Fibroblast of lung (primary cell): ENCODE results near the gene NRCAM. TPM values are rescaled to one million over a fixed set of nuclear protein-coding genes. Genes with fewer than 3 reads are reported as not detected.

Experiments
- DNase-seq, 2 donors: peaks; one replicate each; pipeline versions ENCODE4 v3.0.0 to v3.0.0-alpha.2; 2010; ENCODE audit warnings: low read depth in 2 of 2
- H2AFZ ChIP-seq: 2 replicates; pipeline ENCODE4 v1.5.1; 2012; ENCODE audit warnings: low read length, control low read depth, inconsistent platforms
- H3K27ac ChIP-seq: 2 replicates; pipeline ENCODE4 v1.5.1; 2011; ENCODE audit warnings: low read length, control low read depth; ENCODE audit not compliant: insufficient read depth
- H3K27me3 ChIP-seq: 2 replicates; pipeline ENCODE4 v1.5.1; 2011; ENCODE audit warnings: mild to moderate bottlenecking, low read length; ENCODE audit not compliant: control insufficient read depth, insufficient read depth
- H3K36me3 ChIP-seq: 2 replicates; pipeline ENCODE4 v1.5.1; 2011; ENCODE audit warnings: low read length; ENCODE audit not compliant: control insufficient read depth, insufficient read depth
- H3K4me1 ChIP-seq: 2 replicates; pipeline ENCODE4 v1.5.1; 2011; ENCODE audit warnings: low read length; ENCODE audit not compliant: control insufficient read depth, insufficient read depth; ENCODE audit errors: extremely low read depth
- H3K4me2 ChIP-seq: 2 replicates; pipeline ENCODE4 v1.5.1; 2011; ENCODE audit warnings: low read length, control low read depth; ENCODE audit not compliant: insufficient read depth; ENCODE audit errors: extremely low read depth
- H3K4me3 ChIP-seq, 4 experiments: fragments of 200-600 bp in 1 of 4; sonication (generic) in 1 of 4; replicated peaks in 1 of 4; 2 replicates each; pipeline ENCODE4 v1.5.1; 2011 to 2016; ENCODE audit warnings: low read length in 4 of 4, low read depth in 3 of 4, mild to moderate bottlenecking in 3 of 4, control low read depth in 2 of 4, inconsistent platforms in 1 of 4, mixed read lengths in 1 of 4; ENCODE audit not compliant: insufficient read depth in 1 of 4; ENCODE audit errors: control extremely low read depth in 1 of 4
- H3K79me2 ChIP-seq: 2 replicates; pipeline ENCODE4 v1.5.1; 2012; ENCODE audit warnings: mild to moderate bottlenecking, low read length, inconsistent platforms; ENCODE audit not compliant: control insufficient read depth, insufficient read depth
- H3K9ac ChIP-seq: 2 replicates; pipeline ENCODE4 v1.5.1; 2011; ENCODE audit warnings: mild to moderate bottlenecking, low read length, control low read depth; ENCODE audit not compliant: insufficient read depth
- H3K9me3 ChIP-seq: 2 replicates; pipeline ENCODE4 v1.5.1; 2012; ENCODE audit warnings: low read depth, low read length; ENCODE audit not compliant: control insufficient read depth, insufficient read depth
- H4K20me1 ChIP-seq: 2 replicates; pipeline ENCODE4 v1.5.1; 2011; ENCODE audit warnings: low read length; ENCODE audit not compliant: control insufficient read depth, insufficient read depth; ENCODE audit errors: extremely low read depth
- EZH2 ChIP-seq: IDR thresholded peaks from 2 replicates; pipeline ENCODE4 v1.5.1; 2012; ENCODE audit warnings: low read length, control low read depth, mild to moderate bottlenecking; ENCODE audit errors: missing control alignments
- polyA plus RNA-seq, 2 donors: library from polyadenylated mRNA; depleted of rRNA in 1 of 2; stranded (reverse) in 1 of 2; unstranded in 1 of 2; fragments of >200 nt; gene quantifications; 2 replicates each; pipeline ENCODE4 v1.2.1, GENCODE V29; 2011 to 2012; ENCODE audit warnings: missing spikeins in 1 of 2
- total RNA-seq: library from RNA; depleted of rRNA; stranded (reverse); fragments of >200 nt; gene quantifications from 2 replicates; pipeline ENCODE4 v1.2.1, GENCODE V29; 2014
- TF ChIP-seq, protein P1 (sequence below), 2 donors: IDR thresholded peaks in 1 of 2; conservative IDR thresholded peaks in 1 of 2; 1 replicate in 1 of 2; 2 replicates in 1 of 2; pipeline ENCODE4 v1.5.1; 2011 to 2012; ENCODE audit warnings: low read length in 2 of 2, control low read depth in 1 of 2, inconsistent platforms in 1 of 2, low read depth in 1 of 2, mild to moderate bottlenecking in 1 of 2

The NRCAM gene
- total and polyA plus RNA-seq, 2 donors (not counting 1 experiment from before 2014, with no cell fraction given) = 2.1 to 2.2 TPM

DNA sequence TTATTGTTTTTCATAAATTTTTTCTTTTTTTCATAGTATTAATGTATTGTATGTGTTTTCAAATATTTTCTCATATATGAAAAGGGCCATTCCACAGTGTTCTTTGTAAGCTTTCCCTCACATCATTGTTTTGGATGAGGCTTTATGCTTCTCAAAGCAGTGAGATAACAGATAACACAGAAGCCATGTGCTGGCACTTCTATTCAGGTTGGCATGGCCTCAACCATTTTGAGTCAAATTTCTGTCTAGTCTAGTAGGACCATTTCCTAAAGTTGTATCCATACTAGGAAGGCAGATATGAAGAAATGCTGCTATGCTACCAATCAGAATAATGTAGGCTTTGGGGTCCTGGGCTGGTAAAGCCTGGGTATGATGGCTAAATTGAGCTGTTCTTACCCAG, 190.2 kb downstream of the NRCAM start:
- no peak overlapping the region for H2AFZ ChIP-seq
- no peak overlapping the region for H3K4me2 ChIP-seq
- no peaks in the 10 kb centered on the region for H3K4me1 ChIP-seq
- H3K79me2 ChIP-seq = no peaks in the 10 kb centered on the region
- H3K4me3 ChIP-seq = no peak overlapping the region
- no peaks in the 10 kb centered on the region for H4K20me1 ChIP-seq
- DNase-seq = no peak
- H3K36me3 ChIP-seq = no peaks in the 10 kb centered on the region
- no peaks in the 10 kb centered on the region for H3K9me3 ChIP-seq
- no peak overlapping the region for H3K27ac ChIP-seq
- H3K27me3 ChIP-seq = peaks cover 2% of the 10 kb centered on the region
- TF ChIP-seq, protein P1, sequence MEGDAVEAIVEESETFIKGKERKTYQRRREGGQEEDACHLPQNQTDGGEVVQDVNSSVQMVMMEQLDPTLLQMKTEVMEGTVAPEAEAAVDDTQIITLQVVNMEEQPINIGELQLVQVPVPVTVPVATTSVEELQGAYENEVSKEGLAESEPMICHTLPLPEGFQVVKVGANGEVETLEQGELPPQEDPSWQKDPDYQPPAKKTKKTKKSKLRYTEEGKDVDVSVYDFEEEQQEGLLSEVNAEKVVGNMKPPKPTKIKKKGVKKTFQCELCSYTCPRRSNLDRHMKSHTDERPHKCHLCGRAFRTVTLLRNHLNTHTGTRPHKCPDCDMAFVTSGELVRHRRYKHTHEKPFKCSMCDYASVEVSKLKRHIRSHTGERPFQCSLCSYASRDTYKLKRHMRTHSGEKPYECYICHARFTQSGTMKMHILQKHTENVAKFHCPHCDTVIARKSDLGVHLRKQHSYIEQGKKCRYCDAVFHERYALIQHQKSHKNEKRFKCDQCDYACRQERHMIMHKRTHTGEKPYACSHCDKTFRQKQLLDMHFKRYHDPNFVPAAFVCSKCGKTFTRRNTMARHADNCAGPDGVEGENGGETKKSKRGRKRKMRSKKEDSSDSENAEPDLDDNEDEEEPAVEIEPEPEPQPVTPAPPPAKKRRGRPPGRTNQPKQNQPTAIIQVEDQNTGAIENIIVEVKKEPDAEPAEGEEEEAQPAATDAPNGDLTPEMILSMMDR (conservative IDR thresholded peaks at IDR 0.05 in 1 of 2, IDR thresholded peaks at IDR 0.05 in 1 of 2; ENCODE audit: low read depth in 1 of 2, low read length in 2 of 2) = no peak
- TF ChIP-seq EZH2 = no peak
- H3K9ac ChIP-seq = no peak overlapping the region

DNA sequence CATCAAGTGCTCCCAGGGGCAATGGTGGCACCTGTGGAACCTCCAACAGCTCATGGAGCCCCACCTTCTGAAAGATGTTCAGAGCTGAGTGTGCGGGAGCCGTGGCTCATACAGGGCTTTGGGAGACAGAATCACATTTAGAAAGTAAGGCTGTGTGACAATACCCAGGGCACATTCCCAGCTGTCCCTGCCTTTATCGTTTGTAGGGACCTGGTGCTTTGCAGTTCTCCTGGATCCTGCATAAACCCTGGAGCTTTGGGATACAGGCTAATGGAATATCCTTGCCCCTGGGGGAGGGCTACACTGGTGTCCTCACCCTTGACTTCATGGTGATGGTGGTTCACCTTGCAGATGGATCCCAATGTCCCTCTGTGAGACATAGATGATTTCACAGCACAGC, 191.2 kb downstream of the NRCAM start:
- Histone ChIP-seq H4K20me1 (no peaks in the 10 kb centered on the region), H3K27ac (no peak overlapping the region), H2AFZ (no peak overlapping the region), H3K27me3 (peaks cover 2% of the 10 kb centered on the region), H3K4me2 (no peak overlapping the region), H3K9ac (no peak overlapping the region), H3K4me1 (no peaks in the 10 kb centered on the region), H3K79me2 (no peaks in the 10 kb centered on the region), H3K36me3 (no peaks in the 10 kb centered on the region), H3K4me3 (no peak overlapping the region), H3K9me3 (no peaks in the 10 kb centered on the region)
- no peak for DNase-seq
- TF ChIP-seq, protein P1 (conservative IDR thresholded peaks at IDR 0.05 in 1 of 2, IDR thresholded peaks at IDR 0.05 in 1 of 2; ENCODE audit: low read depth in 1 of 2, low read length in 2 of 2) = no peak
- TF ChIP-seq EZH2 = no peak

DNA sequence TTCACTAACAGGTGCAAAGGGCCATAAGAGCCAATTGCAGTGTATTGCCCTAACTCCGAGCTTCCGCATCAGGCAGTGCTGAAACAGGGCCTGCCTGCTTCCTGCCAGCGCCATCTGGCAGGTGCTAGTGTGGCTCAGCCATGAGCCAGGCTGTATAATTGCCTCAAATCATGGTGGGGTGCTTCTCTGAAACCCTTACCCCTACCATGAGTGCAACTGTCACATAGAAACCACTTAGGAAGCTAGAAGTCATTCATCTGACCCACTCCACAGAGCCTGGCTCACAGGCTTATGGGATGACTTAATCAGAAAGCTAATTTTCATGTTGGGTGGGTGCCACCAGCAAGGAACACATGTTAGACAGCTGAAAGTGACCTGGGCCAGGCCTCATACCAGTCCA, 192.8 kb downstream of the NRCAM start:
- H2AFZ ChIP-seq = no peak overlapping the region
- no peak overlapping the region for H3K4me3 ChIP-seq
- H3K36me3 ChIP-seq = no peaks in the 10 kb centered on the region
- H3K9me3 ChIP-seq = no peaks in the 10 kb centered on the region
- no peaks in the 10 kb centered on the region for H3K4me1 ChIP-seq
- TF ChIP-seq, protein P1 (conservative IDR thresholded peaks at IDR 0.05 in 1 of 2, IDR thresholded peaks at IDR 0.05 in 1 of 2; ENCODE audit: low read depth in 1 of 2, low read length in 2 of 2) = no peak
- no peak for TF ChIP-seq EZH2
- H3K9ac ChIP-seq = no peak overlapping the region
- H3K27ac ChIP-seq = no peak overlapping the region
- no peak for DNase-seq
- no peaks in the 10 kb centered on the region for H3K79me2 ChIP-seq
- no peaks in the 10 kb centered on the region for H4K20me1 ChIP-seq
- no peak overlapping the region for H3K4me2 ChIP-seq
- peaks cover 2% of the 10 kb centered on the region for H3K27me3 ChIP-seq
